Parathyroid adenoma (tissue), 2 donors: ENCODE results near the gene CFAP45.
A peak's percentile ranks its signal among the peaks of the same experiment; 100 is the strongest.

ENCODE experiments used
- H2AFZ ChIP-seq: fragments of 300-600 bp; sonication (generic); one replicate; pipeline ENCODE4 v1.7.0; 2017; ENCODE audit warnings: antibody characterized with exemption, mild to moderate bottlenecking
- H3K27ac ChIP-seq: fragments of 300-600 bp; sonication (generic); one replicate; pipeline ENCODE4 v1.7.0; 2017
- H3K27me3 ChIP-seq: fragments of 300-600 bp; sonication (generic); one replicate; pipeline ENCODE4 v1.7.0; 2017; ENCODE audit warnings: low read length; ENCODE audit not compliant: control insufficient read depth, insufficient read depth
- H3K36me3 ChIP-seq: fragments of 300-600 bp; sonication (generic); one replicate; pipeline ENCODE4 v1.7.0; 2017; ENCODE audit warnings: low read length; ENCODE audit not compliant: control insufficient read depth, insufficient read depth
- H3K4me1 ChIP-seq: fragments of 300-600 bp; sonication (generic); one replicate; pipeline ENCODE4 v1.7.0; 2017; ENCODE audit warnings: control low read depth
- H3K4me2 ChIP-seq: fragments of 300-600 bp; sonication (generic); one replicate; pipeline ENCODE4 v1.7.0; 2017; ENCODE audit warnings: low read length
- H3K4me3 ChIP-seq: fragments of 300-600 bp; sonication (generic); one replicate; pipeline ENCODE4 v1.7.0; 2017; ENCODE audit warnings: low read depth, low read length
- H3K79me2 ChIP-seq: fragments of 300-600 bp; sonication (generic); one replicate; pipeline ENCODE4 v1.7.0; 2017; ENCODE audit warnings: control low read depth
- H3K9ac ChIP-seq: fragments of 300-600 bp; sonication (generic); one replicate; pipeline ENCODE4 v1.7.0; 2017; ENCODE audit warnings: mild to moderate bottlenecking
- H3K9me3 ChIP-seq: fragments of 300-600 bp; sonication (generic); one replicate; pipeline ENCODE4 v1.7.0; 2017; ENCODE audit warnings: low read length; ENCODE audit not compliant: control insufficient read depth
- TF ChIP-seq, protein P1 (sequence below): fragments of 300-600 bp; sonication (generic); IDR thresholded peaks from one replicate; pipeline ENCODE4 v1.7.0; 2017; ENCODE audit warnings: antibody characterized with exemption, mild to moderate bottlenecking
- donor health status: primary hyperparathyroidism.

CFAP45 gene

DNA sequence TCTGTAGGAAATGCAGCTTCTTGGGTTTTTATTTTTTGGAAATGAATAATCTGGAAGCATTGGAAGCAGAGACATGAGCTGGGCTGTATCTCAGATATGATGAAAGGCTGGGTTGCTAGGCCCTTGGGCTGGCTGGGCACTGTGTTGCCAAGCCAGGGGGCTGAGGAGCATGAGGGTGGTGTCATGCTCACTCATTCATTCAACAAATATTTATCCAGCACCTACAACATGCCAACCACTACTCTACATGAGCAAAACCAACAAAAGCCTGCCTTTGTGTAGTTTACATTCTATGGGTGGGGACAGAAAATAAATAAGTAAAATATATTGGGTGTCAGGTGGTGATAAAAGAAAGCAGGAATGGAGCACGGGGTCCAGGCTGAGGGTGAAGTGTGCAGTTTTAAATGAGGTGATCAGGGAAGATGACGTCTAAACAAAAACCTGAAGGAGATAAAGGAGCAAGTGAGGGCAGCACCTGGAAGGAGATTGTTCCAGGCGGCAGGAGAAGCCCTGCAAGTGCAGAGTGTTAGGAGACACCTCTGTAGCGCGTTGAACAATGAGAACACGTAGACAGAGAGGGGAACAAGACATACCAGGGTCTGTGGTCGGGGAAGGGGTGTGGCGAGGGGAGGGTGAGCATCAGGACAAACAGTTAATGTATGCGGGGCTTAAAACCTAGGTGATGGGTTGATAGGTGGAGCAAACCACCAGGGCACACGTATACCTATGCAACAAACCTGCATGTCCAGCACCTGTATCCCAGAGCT, 14.5 kb upstream of the CFAP45 start:
- H3K9me3 ChIP-seq, result no peaks in the 10 kb centered on the region
- no peak overlapping the region for H3K27ac ChIP-seq
- H3K36me3 ChIP-seq, result no peaks in the 10 kb centered on the region
- H2AFZ ChIP-seq, result peak overlapping the region; percentile 28
- no peaks in the 10 kb centered on the region for H3K79me2 ChIP-seq
- no peak overlapping the region for H3K4me3 ChIP-seq
- TF ChIP-seq, protein P1, sequence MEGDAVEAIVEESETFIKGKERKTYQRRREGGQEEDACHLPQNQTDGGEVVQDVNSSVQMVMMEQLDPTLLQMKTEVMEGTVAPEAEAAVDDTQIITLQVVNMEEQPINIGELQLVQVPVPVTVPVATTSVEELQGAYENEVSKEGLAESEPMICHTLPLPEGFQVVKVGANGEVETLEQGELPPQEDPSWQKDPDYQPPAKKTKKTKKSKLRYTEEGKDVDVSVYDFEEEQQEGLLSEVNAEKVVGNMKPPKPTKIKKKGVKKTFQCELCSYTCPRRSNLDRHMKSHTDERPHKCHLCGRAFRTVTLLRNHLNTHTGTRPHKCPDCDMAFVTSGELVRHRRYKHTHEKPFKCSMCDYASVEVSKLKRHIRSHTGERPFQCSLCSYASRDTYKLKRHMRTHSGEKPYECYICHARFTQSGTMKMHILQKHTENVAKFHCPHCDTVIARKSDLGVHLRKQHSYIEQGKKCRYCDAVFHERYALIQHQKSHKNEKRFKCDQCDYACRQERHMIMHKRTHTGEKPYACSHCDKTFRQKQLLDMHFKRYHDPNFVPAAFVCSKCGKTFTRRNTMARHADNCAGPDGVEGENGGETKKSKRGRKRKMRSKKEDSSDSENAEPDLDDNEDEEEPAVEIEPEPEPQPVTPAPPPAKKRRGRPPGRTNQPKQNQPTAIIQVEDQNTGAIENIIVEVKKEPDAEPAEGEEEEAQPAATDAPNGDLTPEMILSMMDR, result no peak
- no peak overlapping the region for H3K9ac ChIP-seq
- H3K4me1 ChIP-seq, result peaks cover 15% of the 10 kb centered on the region
- H3K4me2 ChIP-seq, result no peak overlapping the region
- no peaks in the 10 kb centered on the region for H3K27me3 ChIP-seq

DNA sequence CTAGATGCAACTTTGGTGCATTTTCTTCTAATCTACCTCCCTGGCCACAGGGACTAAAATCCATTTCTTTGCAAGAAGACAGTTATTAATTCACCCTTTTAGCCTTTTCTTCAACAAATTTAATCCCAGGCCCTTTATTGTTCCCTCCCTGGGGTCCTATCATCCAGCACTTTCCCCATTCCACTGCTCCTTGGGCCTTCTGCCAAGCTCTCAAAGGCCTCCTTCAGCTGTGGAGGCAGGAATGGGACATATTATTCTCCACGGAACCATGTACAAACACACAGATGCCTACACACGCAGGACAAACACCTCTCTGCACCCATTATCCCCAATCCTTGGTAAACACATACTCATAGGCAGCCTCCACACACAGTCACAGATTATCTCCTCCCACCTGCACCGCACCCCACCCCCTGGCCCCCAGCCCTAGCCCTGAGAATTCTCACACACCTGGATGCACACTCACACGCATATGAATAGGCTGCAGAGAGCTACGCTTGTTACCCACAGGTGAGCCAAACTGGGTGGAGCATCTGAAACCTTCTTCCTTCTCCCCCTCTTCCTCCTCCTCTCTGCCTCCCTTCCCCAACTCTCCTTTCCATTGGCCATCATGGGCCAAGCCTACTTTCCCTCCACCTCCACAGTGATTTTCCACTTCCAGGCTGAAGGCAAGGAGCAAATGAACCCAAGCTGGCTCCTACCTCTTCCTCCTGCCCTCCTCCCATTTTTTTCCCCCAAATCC, 13.7 kb upstream of the CFAP45 start:
- Histone ChIP-seq H3K27me3 (no peaks in the 10 kb centered on the region), H3K4me3 (no peak overlapping the region), H3K4me2 (no peak overlapping the region), H3K79me2 (no peaks in the 10 kb centered on the region), H3K36me3 (no peaks in the 10 kb centered on the region), H3K27ac (no peak overlapping the region), H3K9me3 (no peaks in the 10 kb centered on the region), H3K4me1 (peaks cover 15% of the 10 kb centered on the region), H2AFZ (peak overlapping the region; percentile 28), H3K9ac (no peak overlapping the region)
- TF ChIP-seq, protein P1, result no peak

DNA sequence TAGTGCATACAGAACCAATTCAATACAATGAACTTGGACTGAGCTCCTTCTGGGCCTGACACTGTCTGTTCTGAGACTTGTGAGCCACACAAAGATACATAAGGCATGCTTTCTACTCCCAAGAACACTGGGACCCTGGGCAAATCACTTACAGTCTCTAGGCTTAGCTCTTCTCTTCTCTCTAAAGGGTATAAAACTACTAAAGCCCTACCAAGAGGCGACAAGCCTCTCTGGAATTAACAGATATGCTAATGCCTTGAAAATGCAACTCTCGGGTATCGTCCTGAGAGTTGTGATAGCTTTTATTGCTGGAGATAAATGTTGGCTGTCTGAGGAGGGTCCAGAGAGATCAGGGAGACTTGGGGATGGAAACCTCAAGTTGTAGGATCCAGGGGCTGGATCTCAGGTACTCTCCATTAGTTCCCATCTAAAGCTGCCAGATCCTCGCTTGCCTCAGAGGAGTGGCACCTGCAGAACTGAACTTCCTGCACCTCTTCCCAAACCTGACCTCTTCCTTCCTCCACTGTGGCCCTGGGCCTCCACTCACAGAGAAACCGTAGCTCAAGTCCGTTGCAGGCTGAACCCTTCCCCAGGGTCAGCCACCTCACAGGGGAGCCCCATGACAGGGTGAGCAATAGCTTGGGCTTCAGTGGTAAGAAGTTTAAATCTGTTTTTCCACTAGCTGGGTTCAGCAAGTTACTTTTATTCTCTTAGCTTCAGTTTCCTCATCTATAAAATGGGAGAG, 11.5 kb upstream of the CFAP45 start:
- Histone ChIP-seq H3K79me2 (no peaks in the 10 kb centered on the region), H3K4me3 (no peak overlapping the region), H3K9me3 (no peaks in the 10 kb centered on the region), H2AFZ (no peak overlapping the region), H3K27ac (peak overlapping the region; percentile 47), H3K36me3 (no peaks in the 10 kb centered on the region), H3K4me2 (no peak overlapping the region), H3K27me3 (no peaks in the 10 kb centered on the region), H3K9ac (no peak overlapping the region), H3K4me1 (peaks cover 13% of the 10 kb centered on the region)
- TF ChIP-seq, protein P1, result no peak

DNA sequence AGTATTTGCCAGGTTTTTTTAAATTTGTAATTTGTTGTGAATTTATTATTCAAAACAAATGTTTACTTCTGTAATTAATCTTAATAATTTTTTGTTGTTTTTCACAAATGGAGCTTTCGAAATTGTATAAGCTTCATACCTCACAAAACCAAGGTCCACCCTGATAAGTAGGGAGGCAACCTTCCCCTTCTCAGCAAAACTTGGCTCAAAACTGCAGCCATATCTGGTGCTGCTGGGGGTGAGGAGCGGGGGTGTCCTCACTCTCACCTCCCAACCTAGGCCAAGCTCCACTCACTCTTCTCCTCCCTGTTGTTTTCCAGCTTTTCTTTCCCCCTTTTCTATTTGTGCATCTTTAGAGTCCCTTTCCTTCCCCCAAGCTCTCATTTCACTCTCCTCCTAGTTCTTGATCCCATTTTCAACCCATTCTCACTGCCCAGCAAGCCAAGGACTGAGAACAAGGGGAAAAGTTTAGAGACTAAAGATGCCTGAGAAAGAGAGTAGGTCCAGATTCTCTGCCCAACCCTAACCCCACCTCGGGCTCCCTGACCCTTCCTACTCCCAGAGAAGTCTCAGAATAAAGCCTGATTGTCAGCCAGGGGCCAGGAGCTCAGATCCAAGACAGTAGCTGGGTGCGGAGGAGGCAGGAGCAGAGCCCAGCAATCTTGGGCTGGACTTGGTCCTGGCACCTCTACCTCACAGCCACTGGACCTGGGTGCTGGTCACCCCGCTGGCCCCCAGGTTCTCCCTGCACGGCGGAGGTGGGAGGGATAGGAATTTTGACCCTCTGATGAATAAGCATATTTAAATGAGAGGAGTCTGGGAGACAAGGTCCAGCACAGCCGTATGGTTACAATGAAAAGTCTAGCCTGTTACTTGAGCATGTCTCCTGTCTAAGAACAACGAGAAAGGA, 8.3 kb upstream of the CFAP45 start:
- Histone ChIP-seq H2AFZ (no peak overlapping the region), H3K36me3 (no peaks in the 10 kb centered on the region), H3K9ac (no peak overlapping the region), H3K27ac (no peak overlapping the region), H3K4me1 (peaks cover 5% of the 10 kb centered on the region), H3K4me3 (no peak overlapping the region), H3K9me3 (no peaks in the 10 kb centered on the region), H3K4me2 (no peak overlapping the region), H3K27me3 (no peaks in the 10 kb centered on the region), H3K79me2 (no peaks in the 10 kb centered on the region)
- TF ChIP-seq, protein P1, result no peak
